CD4-positive, alpha-beta T cell treated with Interleukin-6 for 4 hours (primary cell): ENCODE data around the gene SEH1L.
"Not testable (repeated sequence)": the region's sequence is repeated elsewhere in the genome, so short reads cannot be mapped to it uniquely, and the experiment has no call there.

Experiments used
- DNase-seq: peaks from one replicate; pipeline ENCODE4 v3.0.0-alpha.2; 2020; ENCODE audit warnings: mixed read lengths

SEH1L gene

GRCh38 chr18:12997330-12997729, 49.5 kb downstream of the SEH1L start:
- not testable (repeated sequence) for DNase-seq

- DNase-seq = no peak
These were observed 50.7 kb downstream of the SEH1L start for GRCh38 chr18:12998332-12999060.

GRCh38 chr18:13003466-13003896, 55.7 kb downstream of the SEH1L start:
- peak; percentile 12 for DNase-seq

- DNase-seq = no peak
These were observed 56.6 kb downstream of the SEH1L start for GRCh38 chr18:13004396-13004795.

GRCh38 chr18:13005289-13005688, 57.5 kb downstream of the SEH1L start:
- DNase-seq = no peak

- no peak for DNase-seq
These were observed 58.9 kb downstream of the SEH1L start for GRCh38 chr18:13006531-13007247.

- DNase-seq = no peak
These were observed 59.4 kb downstream of the SEH1L start for GRCh38 chr18:13007248-13007560.

- no peak for DNase-seq
These were observed 63.9 kb downstream of the SEH1L start for GRCh38 chr18:13011719-13012118.

- no peak for DNase-seq
These were observed 66.4 kb downstream of the SEH1L start for GRCh38 chr18:13014232-13014631.

GRCh38 chr18:13014818-13015217, 67.0 kb downstream of the SEH1L start:
- no peak for DNase-seq

GRCh38 chr18:13017247-13017875, 69.5 kb downstream of the SEH1L start:
- no peak for DNase-seq

GRCh38 chr18:13018374-13018773, 70.6 kb downstream of the SEH1L start:
- DNase-seq = no peak

GRCh38 chr18:13019301-13019700, 71.5 kb downstream of the SEH1L start:
- no peak for DNase-seq

GRCh38 chr18:13022644-13023043, 74.8 kb downstream of the SEH1L start:
- DNase-seq = no peak

GRCh38 chr18:13025233-13025632, 77.4 kb downstream of the SEH1L start:
- no peak for DNase-seq

GRCh38 chr18:13026583-13027270, 78.9 kb downstream of the SEH1L start:
- DNase-seq = no peak

GRCh38 chr18:13028869-13029268, 81.1 kb downstream of the SEH1L start:
- DNase-seq = no peak

GRCh38 chr18:13032173-13032572, 84.4 kb downstream of the SEH1L start:
- DNase-seq = no peak

GRCh38 chr18:13035249-13035914, 87.6 kb downstream of the SEH1L start:
- no peak for DNase-seq

GRCh38 chr18:13036622-13037320, 89.0 kb downstream of the SEH1L start:
- DNase-seq = no peak
